ENCODE data around the gene B4GALT7. TPM values are rescaled to one million over a fixed set of nuclear protein-coding genes. Genes with fewer than 3 reads are reported as not detected.

Gene B4GALT7
- total and polyA plus RNA-seq, 4 donors = 8.1 to 19.7 (median 15.6) TPM

DNA sequence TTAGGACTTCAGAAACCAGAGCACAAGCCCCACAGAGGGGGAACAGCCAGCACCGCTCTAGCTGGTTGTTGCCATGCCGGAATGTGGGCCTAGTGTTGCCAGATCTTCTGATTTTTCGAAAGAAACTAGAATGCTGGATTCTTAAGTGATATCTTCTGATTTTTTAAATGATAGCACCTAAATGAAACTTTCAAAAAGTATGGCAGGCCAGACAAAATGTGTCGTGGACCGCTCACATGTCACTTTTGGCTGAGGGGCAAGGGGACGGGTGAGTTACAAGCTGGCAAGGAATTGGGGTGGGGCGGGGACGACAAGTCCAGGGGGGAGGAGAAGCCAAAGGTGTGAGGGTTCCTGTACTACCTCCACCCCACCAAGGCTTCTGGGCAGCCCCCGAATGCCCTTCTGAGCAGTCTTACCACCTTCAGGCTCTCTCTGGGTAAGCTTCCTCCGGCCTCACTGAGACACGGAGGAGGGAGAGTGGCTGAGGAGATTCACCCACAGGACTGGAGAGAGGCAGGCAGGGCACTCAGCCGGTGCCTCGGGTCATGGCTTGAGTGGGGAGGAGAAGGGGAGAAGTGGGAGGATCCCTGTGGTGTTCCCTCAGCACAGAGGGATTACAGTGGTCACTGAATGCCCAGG lies 10.3 kb downstream of the B4GALT7 start:
- TF ChIP-seq TAF1 (conservative IDR thresholded peaks at IDR 0.05) (no peak), MAX (IDR thresholded peaks at IDR 0.05) (no peak), SP1 (IDR thresholded peaks at IDR 0.05) (no peak), JUND (IDR thresholded peaks at IDR 0.05) (no peak), HNF4G (IDR thresholded peaks at IDR 0.05) (no peak)
- 82% methylated on average over 13 of the region's 13 CpGs for WGBS
- no peaks in the 10 kb centered on the region for H3K27me3 ChIP-seq (ENCODE audit: control insufficient read depth in 4 of 4, insufficient read depth in 4 of 4, low read length in 3 of 4)
- H3K4me1 ChIP-seq (ENCODE audit: control insufficient read depth in 4 of 4, insufficient read depth in 4 of 4, low read length in 3 of 4) = peaks cover 0 to 8% (median 0%) of the 10 kb centered on the region in 4 donors
- H3K9ac ChIP-seq (ENCODE audit: low read depth in 1 of 2, low read length in 2 of 2) = no peak overlapping the region
- H3K36me3 ChIP-seq (ENCODE audit: control insufficient read depth in 4 of 4, insufficient read depth in 3 of 4, low read depth in 1 of 4, low read length in 3 of 4) = peaks cover 0 to 12% (median 0%) of the 10 kb centered on the region in 4 donors
- no peak overlapping the region for H3K27ac ChIP-seq (ENCODE audit: low read depth in 1 of 2, low read length in 2 of 2)
- no peak for DNase-seq (ENCODE audit: low spot score)
- no peak overlapping the region for H3K4me3 ChIP-seq (ENCODE audit: low read depth in 1 of 3, low read length in 3 of 3)
- H3K9me3 ChIP-seq (ENCODE audit: control insufficient read depth in 4 of 4, low read length in 3 of 4) = no peaks in the 10 kb centered on the region

DNA sequence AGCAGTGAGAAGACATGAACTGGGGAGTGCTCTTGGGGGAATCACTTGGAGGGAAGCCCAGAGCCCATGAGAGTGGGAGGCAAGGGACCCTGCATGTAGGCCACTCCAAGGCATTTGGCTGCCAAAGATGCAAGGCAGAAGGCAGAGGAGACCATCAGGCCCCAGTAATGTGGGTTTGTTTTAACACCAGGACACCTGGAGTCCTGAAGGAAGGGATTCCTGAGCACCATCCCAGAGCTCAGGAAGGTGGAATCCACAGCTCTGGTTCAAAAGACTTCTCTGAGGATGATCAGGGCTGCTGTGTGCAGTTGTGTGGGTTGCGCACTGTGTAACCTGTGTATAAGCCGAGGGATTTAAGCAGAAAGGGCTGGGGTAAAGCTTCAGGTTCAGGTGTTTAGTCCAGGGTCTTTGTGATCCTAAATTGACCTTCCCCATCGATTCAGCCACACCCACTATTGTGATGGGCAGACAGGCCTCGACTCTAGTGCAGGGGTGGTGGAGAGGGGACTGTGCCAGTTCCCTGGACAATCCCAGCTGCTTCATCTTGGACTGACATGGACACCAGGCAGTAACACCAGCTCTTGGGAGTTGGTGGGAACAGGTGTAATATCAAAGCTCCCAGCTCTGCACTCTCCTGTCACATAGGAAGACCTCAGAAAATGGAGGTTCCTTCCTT lies 11.0 kb downstream of the B4GALT7 start:
- H3K9me3 ChIP-seq (ENCODE audit: control insufficient read depth in 4 of 4, low read length in 3 of 4) = no peaks in the 10 kb centered on the region
- no peak overlapping the region for H3K27ac ChIP-seq (ENCODE audit: low read depth in 1 of 2, low read length in 2 of 2)
- H3K36me3 ChIP-seq (ENCODE audit: control insufficient read depth in 4 of 4, insufficient read depth in 3 of 4, low read depth in 1 of 4, low read length in 3 of 4) = peaks cover 0 to 7% (median 0%) of the 10 kb centered on the region in 4 donors
- H3K27me3 ChIP-seq (ENCODE audit: control insufficient read depth in 4 of 4, insufficient read depth in 4 of 4, low read length in 3 of 4) = no peaks in the 10 kb centered on the region
- no peak overlapping the region for H3K9ac ChIP-seq (ENCODE audit: low read depth in 1 of 2, low read length in 2 of 2)
- H3K4me1 ChIP-seq (ENCODE audit: control insufficient read depth in 4 of 4, insufficient read depth in 4 of 4, low read length in 3 of 4) = peaks cover 0 to 8% (median 0%) of the 10 kb centered on the region in 4 donors
- H3K4me3 ChIP-seq (ENCODE audit: low read depth in 1 of 3, low read length in 3 of 3) = no peak overlapping the region
- 82% methylated on average over 4 of the region's 4 CpGs for WGBS
- DNase-seq (ENCODE audit: low spot score) = no peak
- TF ChIP-seq CTCF (IDR thresholded peaks at IDR 0.05; ENCODE audit: low read depth, low read length, missing input control) (no peak), EGR1 (IDR thresholded peaks at IDR 0.05; ENCODE audit: low read depth in 2 of 2) (no peak), HNF4G (IDR thresholded peaks at IDR 0.05) (no peak), GABPA (IDR thresholded peaks at IDR 0.05 in 1 of 2, conservative IDR thresholded peaks at IDR 0.05 in 1 of 2) (no peak), ZBTB33 (IDR thresholded peaks at IDR 0.05) (no peak), MAX (IDR thresholded peaks at IDR 0.05) (no peak), RXRA (IDR thresholded peaks at IDR 0.05) (no peak), SP1 (IDR thresholded peaks at IDR 0.05) (no peak), FOXA1 (IDR thresholded peaks at IDR 0.05) (no peak), ATF3 (IDR thresholded peaks at IDR 0.05) (no peak), NR2F2 (IDR thresholded peaks at IDR 0.05) (no peak), FOXA2 (IDR thresholded peaks at IDR 0.05) (no peak), HNF4A (conservative IDR thresholded peaks at IDR 0.05) (no peak), TAF1 (conservative IDR thresholded peaks at IDR 0.05) (no peak), YY1 (IDR thresholded peaks at IDR 0.05) (no peak), RAD21 (IDR thresholded peaks at IDR 0.05) (no peak), JUND (IDR thresholded peaks at IDR 0.05) (no peak)
- TF ChIP-seq, protein P1, sequence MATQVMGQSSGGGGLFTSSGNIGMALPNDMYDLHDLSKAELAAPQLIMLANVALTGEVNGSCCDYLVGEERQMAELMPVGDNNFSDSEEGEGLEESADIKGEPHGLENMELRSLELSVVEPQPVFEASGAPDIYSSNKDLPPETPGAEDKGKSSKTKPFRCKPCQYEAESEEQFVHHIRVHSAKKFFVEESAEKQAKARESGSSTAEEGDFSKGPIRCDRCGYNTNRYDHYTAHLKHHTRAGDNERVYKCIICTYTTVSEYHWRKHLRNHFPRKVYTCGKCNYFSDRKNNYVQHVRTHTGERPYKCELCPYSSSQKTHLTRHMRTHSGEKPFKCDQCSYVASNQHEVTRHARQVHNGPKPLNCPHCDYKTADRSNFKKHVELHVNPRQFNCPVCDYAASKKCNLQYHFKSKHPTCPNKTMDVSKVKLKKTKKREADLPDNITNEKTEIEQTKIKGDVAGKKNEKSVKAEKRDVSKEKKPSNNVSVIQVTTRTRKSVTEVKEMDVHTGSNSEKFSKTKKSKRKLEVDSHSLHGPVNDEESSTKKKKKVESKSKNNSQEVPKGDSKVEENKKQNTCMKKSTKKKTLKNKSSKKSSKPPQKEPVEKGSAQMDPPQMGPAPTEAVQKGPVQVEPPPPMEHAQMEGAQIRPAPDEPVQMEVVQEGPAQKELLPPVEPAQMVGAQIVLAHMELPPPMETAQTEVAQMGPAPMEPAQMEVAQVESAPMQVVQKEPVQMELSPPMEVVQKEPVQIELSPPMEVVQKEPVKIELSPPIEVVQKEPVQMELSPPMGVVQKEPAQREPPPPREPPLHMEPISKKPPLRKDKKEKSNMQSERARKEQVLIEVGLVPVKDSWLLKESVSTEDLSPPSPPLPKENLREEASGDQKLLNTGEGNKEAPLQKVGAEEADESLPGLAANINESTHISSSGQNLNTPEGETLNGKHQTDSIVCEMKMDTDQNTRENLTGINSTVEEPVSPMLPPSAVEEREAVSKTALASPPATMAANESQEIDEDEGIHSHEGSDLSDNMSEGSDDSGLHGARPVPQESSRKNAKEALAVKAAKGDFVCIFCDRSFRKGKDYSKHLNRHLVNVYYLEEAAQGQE (IDR thresholded peaks at IDR 0.05) = no peak

Measured in liver (tissue), 9 donors.